HL-60 (cell line): ENCODE data around the gene NR4A3.

Experiments used
- GABPA ChIP-seq: IDR thresholded peaks from 2 replicates; pipeline ENCODE4 v1.6.1; 2012; ENCODE audit warnings: low read depth
- POLR2AphosphoS5 ChIP-seq: IDR thresholded peaks from 2 replicates; pipeline ENCODE4 v1.6.1; 2012; ENCODE audit warnings: low read depth

DNA sequence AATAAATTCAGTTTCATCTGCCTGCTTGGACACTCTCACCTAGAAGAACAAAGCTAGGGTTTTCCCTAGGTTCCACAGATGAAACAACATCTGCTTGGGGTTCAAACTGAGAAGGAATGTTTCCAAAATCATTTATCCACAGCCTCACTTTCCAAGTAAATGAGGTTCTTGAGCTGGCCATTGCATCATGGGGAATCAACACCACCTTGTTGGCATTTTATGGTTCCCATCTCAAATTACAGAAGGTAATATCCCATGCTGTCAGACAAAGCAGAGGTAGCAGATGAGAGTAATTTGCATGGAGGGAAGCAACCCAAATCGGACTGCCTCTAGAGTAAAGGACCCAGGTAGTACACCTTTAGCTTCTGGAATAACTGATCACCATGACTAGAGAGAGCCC, 10.5 kb upstream of the NR4A3 start:
- TF ChIP-seq GABPA (no peak), POLR2AphosphoS5 (no peak)
